ENCODE data around the gene ABCC10.

The ABCC10 gene

DNA sequence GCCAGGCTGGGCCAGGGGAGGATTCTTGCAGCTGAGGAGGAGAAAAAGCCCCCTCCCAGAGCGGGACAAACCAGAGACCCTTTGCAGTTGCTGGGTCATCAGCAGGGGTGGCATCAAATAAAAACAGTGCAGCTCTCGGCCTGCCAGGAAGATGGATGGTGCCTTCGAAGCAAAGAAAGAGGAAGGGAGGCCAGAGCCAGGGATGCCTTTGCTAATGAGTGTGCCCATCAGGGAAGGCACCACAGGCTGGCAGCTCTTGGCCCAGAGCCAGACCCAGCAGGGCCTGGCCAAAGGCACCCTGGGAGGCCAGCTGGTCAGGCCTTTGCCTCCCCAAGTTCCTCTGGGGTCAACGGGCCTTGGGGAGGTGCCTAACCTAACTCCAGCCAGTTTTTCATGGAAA lies 31.6 kb upstream of the ABCC10 start:
- DNase-seq (ENCODE audit: low read depth in 1 of 2, low spot score in 1 of 2): no peak
- no peak for TF ChIP-seq SPI1 (IDR thresholded peaks at IDR 0.05; ENCODE audit: borderline replicate concordance, low read depth)
- TF ChIP-seq, protein P1, sequence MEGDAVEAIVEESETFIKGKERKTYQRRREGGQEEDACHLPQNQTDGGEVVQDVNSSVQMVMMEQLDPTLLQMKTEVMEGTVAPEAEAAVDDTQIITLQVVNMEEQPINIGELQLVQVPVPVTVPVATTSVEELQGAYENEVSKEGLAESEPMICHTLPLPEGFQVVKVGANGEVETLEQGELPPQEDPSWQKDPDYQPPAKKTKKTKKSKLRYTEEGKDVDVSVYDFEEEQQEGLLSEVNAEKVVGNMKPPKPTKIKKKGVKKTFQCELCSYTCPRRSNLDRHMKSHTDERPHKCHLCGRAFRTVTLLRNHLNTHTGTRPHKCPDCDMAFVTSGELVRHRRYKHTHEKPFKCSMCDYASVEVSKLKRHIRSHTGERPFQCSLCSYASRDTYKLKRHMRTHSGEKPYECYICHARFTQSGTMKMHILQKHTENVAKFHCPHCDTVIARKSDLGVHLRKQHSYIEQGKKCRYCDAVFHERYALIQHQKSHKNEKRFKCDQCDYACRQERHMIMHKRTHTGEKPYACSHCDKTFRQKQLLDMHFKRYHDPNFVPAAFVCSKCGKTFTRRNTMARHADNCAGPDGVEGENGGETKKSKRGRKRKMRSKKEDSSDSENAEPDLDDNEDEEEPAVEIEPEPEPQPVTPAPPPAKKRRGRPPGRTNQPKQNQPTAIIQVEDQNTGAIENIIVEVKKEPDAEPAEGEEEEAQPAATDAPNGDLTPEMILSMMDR (IDR thresholded peaks at IDR 0.05; ENCODE audit: insufficient read depth, low read length): no peak
- TF ChIP-seq GABPA (IDR thresholded peaks at IDR 0.05; ENCODE audit: low read depth): no peak
- TF ChIP-seq, protein P2, sequence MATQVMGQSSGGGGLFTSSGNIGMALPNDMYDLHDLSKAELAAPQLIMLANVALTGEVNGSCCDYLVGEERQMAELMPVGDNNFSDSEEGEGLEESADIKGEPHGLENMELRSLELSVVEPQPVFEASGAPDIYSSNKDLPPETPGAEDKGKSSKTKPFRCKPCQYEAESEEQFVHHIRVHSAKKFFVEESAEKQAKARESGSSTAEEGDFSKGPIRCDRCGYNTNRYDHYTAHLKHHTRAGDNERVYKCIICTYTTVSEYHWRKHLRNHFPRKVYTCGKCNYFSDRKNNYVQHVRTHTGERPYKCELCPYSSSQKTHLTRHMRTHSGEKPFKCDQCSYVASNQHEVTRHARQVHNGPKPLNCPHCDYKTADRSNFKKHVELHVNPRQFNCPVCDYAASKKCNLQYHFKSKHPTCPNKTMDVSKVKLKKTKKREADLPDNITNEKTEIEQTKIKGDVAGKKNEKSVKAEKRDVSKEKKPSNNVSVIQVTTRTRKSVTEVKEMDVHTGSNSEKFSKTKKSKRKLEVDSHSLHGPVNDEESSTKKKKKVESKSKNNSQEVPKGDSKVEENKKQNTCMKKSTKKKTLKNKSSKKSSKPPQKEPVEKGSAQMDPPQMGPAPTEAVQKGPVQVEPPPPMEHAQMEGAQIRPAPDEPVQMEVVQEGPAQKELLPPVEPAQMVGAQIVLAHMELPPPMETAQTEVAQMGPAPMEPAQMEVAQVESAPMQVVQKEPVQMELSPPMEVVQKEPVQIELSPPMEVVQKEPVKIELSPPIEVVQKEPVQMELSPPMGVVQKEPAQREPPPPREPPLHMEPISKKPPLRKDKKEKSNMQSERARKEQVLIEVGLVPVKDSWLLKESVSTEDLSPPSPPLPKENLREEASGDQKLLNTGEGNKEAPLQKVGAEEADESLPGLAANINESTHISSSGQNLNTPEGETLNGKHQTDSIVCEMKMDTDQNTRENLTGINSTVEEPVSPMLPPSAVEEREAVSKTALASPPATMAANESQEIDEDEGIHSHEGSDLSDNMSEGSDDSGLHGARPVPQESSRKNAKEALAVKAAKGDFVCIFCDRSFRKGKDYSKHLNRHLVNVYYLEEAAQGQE (IDR thresholded peaks at IDR 0.05; ENCODE audit: insufficient replicate concordance, low read depth): no peak
- no peak for TF ChIP-seq POLR2AphosphoS5 (IDR thresholded peaks at IDR 0.05; ENCODE audit: low read depth)
- Histone ChIP-seq H3K27me3 (ENCODE audit: insufficient read depth, poor library complexity, severe bottlenecking) (peaks cover 14% of the 10 kb centered on the region), H3K27ac (replicated peaks) (no peak overlapping the region), H3K4me3 (replicated peaks; ENCODE audit: insufficient read depth, low read length) (no peak overlapping the region)

DNA sequence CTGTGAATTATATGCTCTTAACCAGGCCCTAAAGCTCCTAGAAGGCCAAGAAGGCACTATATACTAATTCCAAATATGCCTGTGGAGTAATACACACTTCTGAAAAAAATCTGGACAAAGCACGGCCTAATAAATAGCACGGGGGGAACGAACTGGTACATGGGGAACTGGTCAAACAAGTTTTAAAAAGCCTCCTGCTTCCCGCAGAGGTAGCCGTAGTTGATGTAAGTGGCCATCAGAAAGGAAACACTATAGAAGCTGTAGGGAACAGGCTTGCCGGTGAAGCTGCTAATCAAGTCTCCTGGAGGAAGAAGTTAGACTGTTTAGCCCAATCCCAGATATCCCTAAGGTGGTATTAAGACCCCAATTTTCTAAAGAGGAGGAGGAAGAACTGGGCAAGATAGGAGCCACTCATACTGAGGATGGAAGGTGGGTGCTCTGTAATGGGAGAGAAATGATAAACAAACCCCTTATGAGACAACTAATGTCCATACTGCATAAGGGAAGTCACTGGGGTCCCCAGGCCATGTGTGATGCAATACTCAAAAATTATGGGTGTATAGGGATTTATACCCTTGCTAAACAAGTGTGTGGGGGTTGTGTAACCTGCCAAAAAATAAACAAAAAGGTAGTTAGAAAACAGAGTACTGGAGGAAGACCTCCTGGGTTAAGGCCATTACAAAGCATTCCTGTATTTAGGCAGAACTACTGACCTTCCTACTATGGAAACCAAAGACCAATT lies 30.8 kb upstream of the ABCC10 start:
- no peak for TF ChIP-seq POLR2AphosphoS5 (IDR thresholded peaks at IDR 0.05; ENCODE audit: low read depth)
- TF ChIP-seq, protein P1 (IDR thresholded peaks at IDR 0.05; ENCODE audit: insufficient read depth, low read length): no peak
- TF ChIP-seq, protein P2 (IDR thresholded peaks at IDR 0.05; ENCODE audit: insufficient replicate concordance, low read depth): no peak
- TF ChIP-seq GABPA (IDR thresholded peaks at IDR 0.05; ENCODE audit: low read depth): no peak
- no peak for TF ChIP-seq SPI1 (IDR thresholded peaks at IDR 0.05; ENCODE audit: borderline replicate concordance, low read depth)
- peaks cover 11% of the 10 kb centered on the region for H3K27me3 ChIP-seq (ENCODE audit: insufficient read depth, poor library complexity, severe bottlenecking)
- H3K4me3 ChIP-seq (replicated peaks; ENCODE audit: insufficient read depth, low read length): no peak overlapping the region
- DNase-seq (ENCODE audit: low read depth in 1 of 2, low spot score in 1 of 2): no peak
- H3K27ac ChIP-seq (replicated peaks): no peak overlapping the region

DNA sequence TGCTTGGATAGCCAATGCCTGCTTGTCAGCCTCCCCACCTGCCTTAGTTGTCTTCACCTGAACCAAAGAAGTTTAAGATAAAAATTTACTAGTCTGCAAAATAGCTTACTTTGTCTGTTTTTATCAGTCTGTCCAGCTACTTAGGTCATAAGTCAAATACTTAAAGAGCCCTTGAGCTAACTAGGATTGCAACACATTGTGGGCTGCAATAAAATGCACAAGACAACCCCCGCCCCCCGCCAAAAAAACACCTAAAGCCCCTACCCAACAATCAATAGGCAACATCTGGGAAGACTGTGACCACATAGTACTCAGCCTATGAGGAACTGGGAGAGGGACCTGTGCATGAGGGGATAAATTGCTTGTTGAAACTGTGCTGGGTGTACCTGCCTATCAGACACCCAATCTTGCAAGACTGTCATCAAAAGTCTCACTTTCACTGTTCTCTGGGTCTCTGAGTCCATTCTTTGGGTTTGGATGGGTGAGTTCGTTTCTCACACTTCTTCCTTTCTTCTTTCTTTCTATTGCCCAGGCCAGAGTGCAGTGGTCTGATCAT lies 27.3 kb upstream of the ABCC10 start:
- TF ChIP-seq SPI1 (IDR thresholded peaks at IDR 0.05; ENCODE audit: borderline replicate concordance, low read depth) (no peak), POLR2AphosphoS5 (IDR thresholded peaks at IDR 0.05; ENCODE audit: low read depth) (no peak), GABPA (IDR thresholded peaks at IDR 0.05; ENCODE audit: low read depth) (no peak)
- TF ChIP-seq, protein P2 (IDR thresholded peaks at IDR 0.05; ENCODE audit: insufficient replicate concordance, low read depth): no peak
- TF ChIP-seq, protein P1 (IDR thresholded peaks at IDR 0.05; ENCODE audit: insufficient read depth, low read length): no peak

More for the DNA sequence above, 27.3 kb upstream of the ABCC10 start:
- no peak for DNase-seq (ENCODE audit: low read depth in 1 of 2, low spot score in 1 of 2)
- H3K4me3 ChIP-seq (replicated peaks; ENCODE audit: insufficient read depth, low read length): no peak overlapping the region
- H3K27me3 ChIP-seq (ENCODE audit: insufficient read depth, poor library complexity, severe bottlenecking): no peaks in the 10 kb centered on the region
- no peak overlapping the region for H3K27ac ChIP-seq (replicated peaks)
